ENCODE results near the gene ORMDL3.

The ORMDL3 gene

GRCh38 chr17:39939106-39939505 is 11.7 kb upstream of the ORMDL3 start:
- TF ChIP-seq CTCF (IDR thresholded peaks at IDR 0.05; ENCODE audit: borderline replicate concordance, extremely low read depth, low read length, poor library complexity, severe bottlenecking) (no peak), EZH2 (IDR thresholded peaks at IDR 0.05; ENCODE audit: borderline replicate concordance, low read depth, low read length, severe bottlenecking) (no peak)
- Histone ChIP-seq H3K79me2 (ENCODE audit: insufficient read depth, low read length) (no peaks in the 10 kb centered on the region), H3K4me1 (ENCODE audit: insufficient read depth, low read length) (no peaks in the 10 kb centered on the region), H3K9ac (ENCODE audit: low read depth, low read length) (no peak overlapping the region), H2AFZ (ENCODE audit: low read depth, low read length) (no peak overlapping the region), H3K27ac (ENCODE audit: low read length) (no peak overlapping the region), H3K9me3 (ENCODE audit: insufficient read depth, low read length, severe bottlenecking) (no peaks in the 10 kb centered on the region), H3K27me3 (ENCODE audit: insufficient read depth, low read length, poor library complexity) (no peaks in the 10 kb centered on the region), H3K4me3 (ENCODE audit: low read depth in 1 of 2, low read length in 2 of 2) (no peak overlapping the region), H3K36me3 (ENCODE audit: insufficient read depth, low read length) (no peaks in the 10 kb centered on the region), H3K4me2 (ENCODE audit: insufficient read depth, low read length) (no peak overlapping the region), H4K20me1 (ENCODE audit: insufficient read depth, low read length) (no peaks in the 10 kb centered on the region)
- DNase-seq (no peak), ATAC-seq (ENCODE audit: insufficient read depth, low read depth) (no peak)

- no peaks in the 10 kb centered on the region for H4K20me1 ChIP-seq (ENCODE audit: insufficient read depth, low read length)
- no peak overlapping the region for H3K4me3 ChIP-seq (ENCODE audit: low read depth in 1 of 2, low read length in 2 of 2)
- H2AFZ ChIP-seq (ENCODE audit: low read depth, low read length) = no peak overlapping the region
- no peak for TF ChIP-seq EZH2 (IDR thresholded peaks at IDR 0.05; ENCODE audit: borderline replicate concordance, low read depth, low read length, severe bottlenecking)
- no peak for TF ChIP-seq CTCF (IDR thresholded peaks at IDR 0.05; ENCODE audit: borderline replicate concordance, extremely low read depth, low read length, poor library complexity, severe bottlenecking)
- no peaks in the 10 kb centered on the region for H3K4me1 ChIP-seq (ENCODE audit: insufficient read depth, low read length)
- H3K79me2 ChIP-seq (ENCODE audit: insufficient read depth, low read length) = no peaks in the 10 kb centered on the region
- H3K27me3 ChIP-seq (ENCODE audit: insufficient read depth, low read length, poor library complexity) = no peaks in the 10 kb centered on the region
- no peak for DNase-seq
- ATAC-seq (ENCODE audit: insufficient read depth, low read depth) = no peak
- H3K9ac ChIP-seq (ENCODE audit: low read depth, low read length) = no peak overlapping the region
- no peak overlapping the region for H3K27ac ChIP-seq (ENCODE audit: low read length)
- H3K4me2 ChIP-seq (ENCODE audit: insufficient read depth, low read length) = no peak overlapping the region
- H3K36me3 ChIP-seq (ENCODE audit: insufficient read depth, low read length) = no peaks in the 10 kb centered on the region
- H3K9me3 ChIP-seq (ENCODE audit: insufficient read depth, low read length, severe bottlenecking) = no peaks in the 10 kb centered on the region
Observed at GRCh38 chr17:39938140-39938869, 10.9 kb upstream of the ORMDL3 start.

- ATAC-seq (ENCODE audit: insufficient read depth, low read depth) (no peak), DNase-seq (no peak)
- Histone ChIP-seq H3K27ac (ENCODE audit: low read length) (no peak overlapping the region), H3K36me3 (ENCODE audit: insufficient read depth, low read length) (no peaks in the 10 kb centered on the region), H3K79me2 (ENCODE audit: insufficient read depth, low read length) (no peaks in the 10 kb centered on the region), H3K27me3 (ENCODE audit: insufficient read depth, low read length, poor library complexity) (no peaks in the 10 kb centered on the region), H2AFZ (ENCODE audit: low read depth, low read length) (no peak overlapping the region), H4K20me1 (ENCODE audit: insufficient read depth, low read length) (no peaks in the 10 kb centered on the region), H3K9me3 (ENCODE audit: insufficient read depth, low read length, severe bottlenecking) (no peaks in the 10 kb centered on the region), H3K4me1 (ENCODE audit: insufficient read depth, low read length) (no peaks in the 10 kb centered on the region), H3K4me2 (ENCODE audit: insufficient read depth, low read length) (no peak overlapping the region), H3K9ac (ENCODE audit: low read depth, low read length) (no peak overlapping the region), H3K4me3 (ENCODE audit: low read depth in 1 of 2, low read length in 2 of 2) (no peak overlapping the region)
- no peak for TF ChIP-seq EZH2 (IDR thresholded peaks at IDR 0.05; ENCODE audit: borderline replicate concordance, low read depth, low read length, severe bottlenecking)
- TF ChIP-seq CTCF (IDR thresholded peaks at IDR 0.05; ENCODE audit: borderline replicate concordance, extremely low read depth, low read length, poor library complexity, severe bottlenecking) = no peak
Observed at GRCh38 chr17:39937447-39937846, 10.0 kb upstream of the ORMDL3 start.

All from DND-41 (cell line).